Measurements from ENCODE around the gene ZGLP1. TPM values are rescaled to one million over a fixed set of nuclear protein-coding genes. Genes with fewer than 3 reads are reported as not detected.

The ZGLP1 gene
- total RNA-seq, 1 donor from 2014 or later, result 3.4 TPM

DNA sequence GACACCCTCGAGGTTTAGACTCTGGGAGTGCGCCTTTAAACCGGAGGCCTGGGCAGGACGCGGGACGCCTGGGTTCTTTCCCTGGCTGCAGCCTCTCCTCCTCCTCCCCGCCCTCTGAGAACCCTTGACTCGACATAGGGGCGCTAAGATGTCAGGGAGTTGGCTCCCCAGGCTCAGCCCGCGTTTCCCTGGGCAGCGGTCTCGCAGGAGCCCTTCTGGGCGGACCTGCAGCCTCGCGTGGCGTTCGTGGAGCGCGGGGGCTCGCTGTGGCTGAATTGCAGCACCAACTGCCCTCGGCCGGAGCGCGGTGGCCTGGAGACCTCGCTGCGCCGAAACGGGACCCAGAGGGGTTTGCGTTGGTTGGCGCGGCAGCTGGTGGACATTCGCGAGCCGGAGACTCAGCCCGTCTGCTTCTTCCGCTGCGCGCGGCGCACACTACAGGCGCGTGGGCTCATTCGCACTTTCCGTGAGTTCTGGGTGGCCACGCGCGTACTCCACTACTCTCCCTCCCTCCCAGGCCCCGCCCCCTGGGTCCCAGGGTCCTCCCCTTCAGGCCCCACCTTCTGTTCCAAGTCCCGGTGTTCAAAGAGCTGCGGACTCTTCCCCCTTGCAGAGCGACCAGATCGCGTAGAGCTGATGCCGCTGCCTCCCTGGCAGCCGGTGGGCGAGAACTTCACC, 18.6 kb downstream of the ZGLP1 start:
- FAIRE-seq (no peak), DNase-seq (ENCODE audit: low read depth) (no peak)
- peaks cover 16% of the 10 kb centered on the region for H4K20me1 ChIP-seq (ENCODE audit: insufficient read depth, low read length)
- peak overlapping the region; percentile 82 for H3K4me2 ChIP-seq (ENCODE audit: low read length)
- H3K9ac ChIP-seq (ENCODE audit: low read length), result no peak overlapping the region
- peak overlapping the region; percentile 66 for H2AFZ ChIP-seq (ENCODE audit: low read depth, low read length)
- peaks cover 27% of the 10 kb centered on the region for H3K9me3 Mint-ChIP-seq (ENCODE audit: unreplicated experiment)
- H3K4me1 ChIP-seq (ENCODE audit: insufficient read depth, low read length), result peaks cover 37% of the 10 kb centered on the region
- no peaks in the 10 kb centered on the region for H3K79me2 ChIP-seq (ENCODE audit: insufficient read depth, low read length)
- H3K4me3 ChIP-seq (ENCODE audit: insufficient read depth, low read depth, low read length), result peak overlapping the region; percentile 39
- H3K9me3 ChIP-seq (ENCODE audit: insufficient read depth, low read depth, low read length), result peaks cover 11% of the 10 kb centered on the region
- peak overlapping the region; percentile 72 for H3K27ac Mint-ChIP-seq (ENCODE audit: unreplicated experiment)
- peaks cover 2% of the 10 kb centered on the region for H3K36me3 Mint-ChIP-seq (ENCODE audit: low read depth, unreplicated experiment)
- peaks cover 3% of the 10 kb centered on the region for H3K4me1 Mint-ChIP-seq (ENCODE audit: low read depth, unreplicated experiment)
- peaks cover 84% of the 10 kb centered on the region for H3K27me3 Mint-ChIP-seq (ENCODE audit: low read depth, unreplicated experiment)
- H3K36me3 ChIP-seq (ENCODE audit: insufficient read depth, low read length), result no peaks in the 10 kb centered on the region
- no peak overlapping the region for H3K27ac ChIP-seq (ENCODE audit: low read depth, low read length)
- peaks cover 72% of the 10 kb centered on the region for H3K27me3 ChIP-seq (ENCODE audit: insufficient read depth, low read length)
- peak; percentile 76 for TF ChIP-seq EZH2 (IDR thresholded peaks at IDR 0.05; ENCODE audit: insufficient read depth, low read length)
- TF ChIP-seq, protein P1, sequence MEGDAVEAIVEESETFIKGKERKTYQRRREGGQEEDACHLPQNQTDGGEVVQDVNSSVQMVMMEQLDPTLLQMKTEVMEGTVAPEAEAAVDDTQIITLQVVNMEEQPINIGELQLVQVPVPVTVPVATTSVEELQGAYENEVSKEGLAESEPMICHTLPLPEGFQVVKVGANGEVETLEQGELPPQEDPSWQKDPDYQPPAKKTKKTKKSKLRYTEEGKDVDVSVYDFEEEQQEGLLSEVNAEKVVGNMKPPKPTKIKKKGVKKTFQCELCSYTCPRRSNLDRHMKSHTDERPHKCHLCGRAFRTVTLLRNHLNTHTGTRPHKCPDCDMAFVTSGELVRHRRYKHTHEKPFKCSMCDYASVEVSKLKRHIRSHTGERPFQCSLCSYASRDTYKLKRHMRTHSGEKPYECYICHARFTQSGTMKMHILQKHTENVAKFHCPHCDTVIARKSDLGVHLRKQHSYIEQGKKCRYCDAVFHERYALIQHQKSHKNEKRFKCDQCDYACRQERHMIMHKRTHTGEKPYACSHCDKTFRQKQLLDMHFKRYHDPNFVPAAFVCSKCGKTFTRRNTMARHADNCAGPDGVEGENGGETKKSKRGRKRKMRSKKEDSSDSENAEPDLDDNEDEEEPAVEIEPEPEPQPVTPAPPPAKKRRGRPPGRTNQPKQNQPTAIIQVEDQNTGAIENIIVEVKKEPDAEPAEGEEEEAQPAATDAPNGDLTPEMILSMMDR (IDR thresholded peaks at IDR 0.05; ENCODE audit: insufficient read depth, low read depth, low read length), result no peak
- no peak overlapping the region for H3K4me3 Mint-ChIP-seq (ENCODE audit: unreplicated experiment)

DNA sequence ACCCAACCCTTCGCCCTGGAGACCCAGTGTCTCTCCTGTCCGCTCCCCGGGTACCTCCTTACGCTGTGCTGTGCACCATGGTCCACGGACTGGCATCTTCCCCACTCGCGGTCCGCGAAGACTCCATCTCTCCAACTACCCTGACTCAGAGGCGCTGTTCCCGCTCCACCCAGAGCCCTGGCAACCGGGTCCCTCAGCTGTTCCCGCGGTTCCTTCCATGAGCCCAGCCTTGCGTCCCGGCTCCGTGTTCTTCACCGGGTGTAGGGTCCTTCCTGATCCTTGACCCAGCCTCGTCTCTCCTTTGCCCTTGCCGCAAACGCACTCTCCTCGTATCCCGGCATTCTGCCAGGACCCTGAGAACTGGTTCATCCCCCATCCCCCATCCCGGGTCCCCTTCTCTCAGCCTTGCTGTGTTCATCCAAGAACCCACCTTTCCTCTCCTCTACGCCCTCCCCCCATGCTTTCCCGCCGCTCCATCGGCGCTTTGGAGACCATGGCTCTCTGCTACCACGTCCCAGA, 19.2 kb downstream of the ZGLP1 start:
- Mint-ChIP-seq H3K9me3 (ENCODE audit: unreplicated experiment) (peaks cover 23% of the 10 kb centered on the region), H3K27ac (ENCODE audit: unreplicated experiment) (peak overlapping the region; percentile 72), H3K4me3 (ENCODE audit: unreplicated experiment) (peak overlapping the region; percentile 45), H3K4me1 (ENCODE audit: low read depth, unreplicated experiment) (peaks cover 5% of the 10 kb centered on the region), H3K27me3 (ENCODE audit: low read depth, unreplicated experiment) (peaks cover 83% of the 10 kb centered on the region), H3K36me3 (ENCODE audit: low read depth, unreplicated experiment) (peaks cover 2% of the 10 kb centered on the region)
- Histone ChIP-seq H3K79me2 (ENCODE audit: insufficient read depth, low read length) (no peaks in the 10 kb centered on the region), H3K9me3 (ENCODE audit: insufficient read depth, low read depth, low read length) (peaks cover 7% of the 10 kb centered on the region), H3K36me3 (ENCODE audit: insufficient read depth, low read length) (no peaks in the 10 kb centered on the region), H3K9ac (ENCODE audit: low read length) (no peak overlapping the region), H3K4me1 (ENCODE audit: insufficient read depth, low read length) (peaks cover 34% of the 10 kb centered on the region), H2AFZ (ENCODE audit: low read depth, low read length) (peak overlapping the region; percentile 66), H4K20me1 (ENCODE audit: insufficient read depth, low read length) (peaks cover 16% of the 10 kb centered on the region), H3K27me3 (ENCODE audit: insufficient read depth, low read length) (peaks cover 66% of the 10 kb centered on the region), H3K4me3 (ENCODE audit: insufficient read depth, low read depth, low read length) (no peak overlapping the region), H3K27ac (ENCODE audit: low read depth, low read length) (no peak overlapping the region), H3K4me2 (ENCODE audit: low read length) (peak overlapping the region; percentile 82)
- DNase-seq (ENCODE audit: low read depth) (no peak), FAIRE-seq (no peak)
- TF ChIP-seq, protein P1 (IDR thresholded peaks at IDR 0.05; ENCODE audit: insufficient read depth, low read depth, low read length), result no peak
- TF ChIP-seq EZH2 (IDR thresholded peaks at IDR 0.05; ENCODE audit: insufficient read depth, low read length), result no peak

DNA sequence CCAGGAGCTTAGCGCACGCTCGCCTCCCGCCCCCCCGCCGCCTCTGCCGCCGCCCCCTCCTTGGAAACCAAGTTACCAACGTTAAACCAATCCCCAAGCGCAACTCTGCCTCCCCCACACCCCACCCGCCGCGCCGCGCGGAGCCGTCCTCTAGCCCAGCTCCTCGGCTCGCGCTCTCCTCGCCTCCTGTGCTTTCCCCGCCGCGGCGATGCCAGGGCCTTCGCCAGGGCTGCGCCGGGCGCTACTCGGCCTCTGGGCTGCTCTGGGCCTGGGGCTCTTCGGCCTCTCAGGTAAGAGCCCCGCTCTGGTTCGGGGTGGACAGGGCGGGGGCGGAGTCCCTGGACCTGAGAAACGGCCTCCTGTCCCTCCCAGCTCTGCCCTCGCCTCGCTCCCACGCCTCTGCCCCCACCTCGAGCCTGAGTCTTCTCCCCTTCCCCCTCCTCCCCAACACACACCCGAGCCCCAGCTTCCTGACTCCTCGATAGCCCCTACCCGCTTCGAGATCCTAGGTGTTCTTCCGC, 19.7 kb downstream of the ZGLP1 start, which contains the start of gene ICAM5:
TSS of gene ICAM5 (plus strand) at position 117 of the 521 bp plus-strand sequence. CDS start at position 209, 92 bp downstream.
- H3K4me3 Mint-ChIP-seq (ENCODE audit: unreplicated experiment), result peak within 1 kb of the TSS; percentile 45
- H3K4me3 ChIP-seq (ENCODE audit: insufficient read depth, low read depth, low read length), result peak within 1 kb of the TSS; percentile 36
- H3K9me3 Mint-ChIP-seq (ENCODE audit: unreplicated experiment), result peaks cover 23% of the 10 kb centered on the region
- H3K36me3 Mint-ChIP-seq (ENCODE audit: low read depth, unreplicated experiment), result peaks cover 2% of the 10 kb centered on the region
- peaks cover 61% of the 10 kb centered on the region for H3K27me3 ChIP-seq (ENCODE audit: insufficient read depth, low read length)
- no peaks in the 10 kb centered on the region for H3K79me2 ChIP-seq (ENCODE audit: insufficient read depth, low read length)
- peaks cover 7% of the 10 kb centered on the region for H3K9me3 ChIP-seq (ENCODE audit: insufficient read depth, low read depth, low read length)
- no peak within 1 kb of the TSS for H3K9ac ChIP-seq (ENCODE audit: low read length)
- H3K4me2 ChIP-seq (ENCODE audit: low read length), result peak within 1 kb of the TSS; percentile 82
- FAIRE-seq (no peak), DNase-seq (ENCODE audit: low read depth) (no peak)
- H3K27me3 Mint-ChIP-seq (ENCODE audit: low read depth, unreplicated experiment), result peaks cover 86% of the 10 kb centered on the region
- H3K27ac Mint-ChIP-seq (ENCODE audit: unreplicated experiment), result peak within 1 kb of the TSS; percentile 72
- H3K36me3 ChIP-seq (ENCODE audit: insufficient read depth, low read length), result no peaks in the 10 kb centered on the region
- peaks cover 5% of the 10 kb centered on the region for H3K4me1 Mint-ChIP-seq (ENCODE audit: low read depth, unreplicated experiment)
- TF ChIP-seq, protein P1 (IDR thresholded peaks at IDR 0.05; ENCODE audit: insufficient read depth, low read depth, low read length), result no peak
- no peak for TF ChIP-seq EZH2 (IDR thresholded peaks at IDR 0.05; ENCODE audit: insufficient read depth, low read length)
- H4K20me1 ChIP-seq (ENCODE audit: insufficient read depth, low read length), result peaks cover 16% of the 10 kb centered on the region
- peaks cover 32% of the 10 kb centered on the region for H3K4me1 ChIP-seq (ENCODE audit: insufficient read depth, low read length)
- H3K27ac ChIP-seq (ENCODE audit: low read depth, low read length), result no peak within 1 kb of the TSS
- peak within 1 kb of the TSS; percentile 66 for H2AFZ ChIP-seq (ENCODE audit: low read depth, low read length)

Data from astrocyte (in vitro differentiated cells and primary cell).